Adrenal gland (tissue), 5 donors: ENCODE results near the gene CDYL2.

Source experiments
- POLR2A ChIP-seq, 2 donors: fragments of 450-650 bp; IDR thresholded peaks; one replicate each; pipeline ENCODE4 v1.6.1; 2017; ENCODE audit warnings: antibody characterized with exemption in 2 of 2, mild to moderate bottlenecking in 2 of 2, moderate library complexity in 1 of 2
- TF ChIP-seq, protein P1 (sequence below), 6 experiments: fragments of 450-650 bp in 4 of 6; fragments of 200-600 bp in 2 of 6; sonication (generic) in 1 of 6; IDR thresholded peaks; 1 replicate in 5 of 6; 2 replicates in 1 of 6; pipeline versions ENCODE4 v1.5.1 to v1.8.0; 2016 to 2021; ENCODE audit warnings: antibody characterized with exemption in 6 of 6, mild to moderate bottlenecking in 2 of 6, moderate library complexity in 1 of 6
- donor health status: DM: no; HTN: no; CAD: no.

DNA sequence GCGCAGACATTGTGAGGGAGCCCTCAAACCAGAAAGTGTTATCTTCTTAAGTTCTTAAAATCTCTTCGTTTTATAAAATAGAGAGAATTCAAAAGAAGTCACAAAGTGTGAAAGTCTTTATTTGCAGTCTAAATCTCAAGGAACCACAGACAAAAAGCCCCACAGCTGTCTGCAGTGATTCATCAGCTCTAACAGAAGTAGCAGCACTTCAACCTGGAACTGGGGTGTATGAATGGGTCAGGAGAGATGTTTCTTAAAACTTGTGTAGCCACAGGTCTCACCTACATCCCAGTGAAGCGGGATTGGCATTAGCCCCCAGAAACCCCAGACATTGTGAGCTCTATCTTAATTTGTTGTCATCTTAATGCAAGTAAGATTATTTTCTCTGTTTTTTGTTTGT, 61.1 kb downstream of the CDYL2 start:
- TF ChIP-seq, protein P1, sequence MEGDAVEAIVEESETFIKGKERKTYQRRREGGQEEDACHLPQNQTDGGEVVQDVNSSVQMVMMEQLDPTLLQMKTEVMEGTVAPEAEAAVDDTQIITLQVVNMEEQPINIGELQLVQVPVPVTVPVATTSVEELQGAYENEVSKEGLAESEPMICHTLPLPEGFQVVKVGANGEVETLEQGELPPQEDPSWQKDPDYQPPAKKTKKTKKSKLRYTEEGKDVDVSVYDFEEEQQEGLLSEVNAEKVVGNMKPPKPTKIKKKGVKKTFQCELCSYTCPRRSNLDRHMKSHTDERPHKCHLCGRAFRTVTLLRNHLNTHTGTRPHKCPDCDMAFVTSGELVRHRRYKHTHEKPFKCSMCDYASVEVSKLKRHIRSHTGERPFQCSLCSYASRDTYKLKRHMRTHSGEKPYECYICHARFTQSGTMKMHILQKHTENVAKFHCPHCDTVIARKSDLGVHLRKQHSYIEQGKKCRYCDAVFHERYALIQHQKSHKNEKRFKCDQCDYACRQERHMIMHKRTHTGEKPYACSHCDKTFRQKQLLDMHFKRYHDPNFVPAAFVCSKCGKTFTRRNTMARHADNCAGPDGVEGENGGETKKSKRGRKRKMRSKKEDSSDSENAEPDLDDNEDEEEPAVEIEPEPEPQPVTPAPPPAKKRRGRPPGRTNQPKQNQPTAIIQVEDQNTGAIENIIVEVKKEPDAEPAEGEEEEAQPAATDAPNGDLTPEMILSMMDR (IDR thresholded peaks at IDR 0.05) = no peak
- TF ChIP-seq POLR2A (IDR thresholded peaks at IDR 0.05) = no peak
